SK-N-MC (cell line): ENCODE results near the gene ZNF519.
"Not testable (repeated sequence)": the region's sequence is repeated elsewhere in the genome, so short reads cannot be mapped to it uniquely, and the experiment has no call there.

Source experiments
- EZH2 ChIP-seq: fragments of 200-600 bp; sonication (generic); IDR thresholded peaks from one replicate; pipeline ENCODE4 v1.6.1; 2017; ENCODE audit warnings: antibody characterized with exemption
- FOXP2 ChIP-seq: optimal IDR thresholded peaks from 2 replicates; pipeline ENCODE3; 2011; ENCODE audit warnings: mild to moderate bottlenecking, moderate library complexity; ENCODE audit not compliant: insufficient read depth; ENCODE audit errors: extremely low read length, control extremely low read depth
- POLR2AphosphoS5 ChIP-seq: IDR thresholded peaks from 2 replicates; pipeline ENCODE4 v1.6.1; 2012; ENCODE audit warnings: mild to moderate bottlenecking, low read depth, low read length, borderline replicate concordance

GRCh38 chr18:14177540-14178320 lies 45.5 kb upstream of the ZNF519 start:
- TF ChIP-seq POLR2AphosphoS5, EZH2, FOXP2: not testable (repeated sequence)
